Trophoblast cell (in vitro differentiated cells and primary cell): ENCODE results near the gene GNPDA1.

Experiments used
- DNase-seq, 2 donors: peaks; one replicate each; pipeline ENCODE4 v3.0.0-alpha.2; 2016
- H2AFZ ChIP-seq: 2 replicates; pipeline ENCODE4 v1.6.1; 2013; ENCODE audit warnings: low read length, moderate library complexity, mild to moderate bottlenecking; ENCODE audit not compliant: insufficient read depth, poor library complexity
- H2AK5ac ChIP-seq: 2 replicates; pipeline ENCODE4 v1.6.1; 2013; ENCODE audit warnings: mild to moderate bottlenecking, low read length
- H2BK120ac ChIP-seq: 2 replicates; pipeline ENCODE4 v1.6.1; 2013; ENCODE audit warnings: low read length, mild to moderate bottlenecking, moderate library complexity; ENCODE audit not compliant: insufficient read depth, poor library complexity
- H2BK12ac ChIP-seq: 2 replicates; pipeline ENCODE4 v1.6.1; 2013; ENCODE audit warnings: mild to moderate bottlenecking, low read length, moderate library complexity
- H2BK5ac ChIP-seq: 2 replicates; pipeline ENCODE4 v1.6.1; 2013; ENCODE audit warnings: low read length, low read depth, moderate library complexity, mild to moderate bottlenecking; ENCODE audit not compliant: poor library complexity
- H3K14ac ChIP-seq: 2 replicates; pipeline ENCODE4 v1.6.1; 2013; ENCODE audit warnings: mild to moderate bottlenecking, low read length
- H3K18ac ChIP-seq: 2 replicates; pipeline ENCODE4 v1.6.1; 2013; ENCODE audit warnings: mild to moderate bottlenecking, low read length
- H3K23ac ChIP-seq: 2 replicates; pipeline ENCODE4 v1.6.1; 2013; ENCODE audit warnings: low read length
- H3K27ac ChIP-seq: 2 replicates; pipeline ENCODE4 v1.5.1; 2013; ENCODE audit warnings: low read depth, mild to moderate bottlenecking, inconsistent platforms, low read length, moderate library complexity
- H3K27me3 ChIP-seq: 2 replicates; pipeline ENCODE4 v1.6.1; 2013; ENCODE audit warnings: inconsistent platforms, mild to moderate bottlenecking, low read length, moderate library complexity; ENCODE audit not compliant: insufficient read depth
- H3K36me3 ChIP-seq, 2 experiments: 1 replicate in 1 of 2; 2 replicates in 1 of 2; pipeline ENCODE4 v1.6.1; 2013; ENCODE audit warnings: low read length in 2 of 2, mild to moderate bottlenecking in 2 of 2, moderate library complexity in 1 of 2; ENCODE audit not compliant: insufficient read depth in 2 of 2, control insufficient read depth in 1 of 2
- H3K4ac ChIP-seq: 2 replicates; pipeline ENCODE4 v1.6.1; 2013; ENCODE audit warnings: low read depth, mild to moderate bottlenecking, low read length, moderate library complexity
- H3K4me1 ChIP-seq, 2 experiments: 1 replicate in 1 of 2; 2 replicates in 1 of 2; pipeline ENCODE4 v1.6.1; 2013; ENCODE audit warnings: low read length in 2 of 2, mild to moderate bottlenecking in 2 of 2, moderate library complexity in 1 of 2; ENCODE audit not compliant: insufficient read depth in 2 of 2, control insufficient read depth in 1 of 2
- H3K4me2 ChIP-seq: 2 replicates; pipeline ENCODE4 v1.6.1; 2013; ENCODE audit warnings: inconsistent platforms, mild to moderate bottlenecking, low read length, moderate library complexity
- H3K4me3 ChIP-seq: 2 replicates; pipeline ENCODE4 v1.5.1; 2013; ENCODE audit warnings: mild to moderate bottlenecking, low read depth, low read length, inconsistent platforms
- H3K79me1 ChIP-seq: one replicate; pipeline ENCODE4 v1.6.1; 2013; ENCODE audit warnings: low read length
- H3K79me2 ChIP-seq: 2 replicates; pipeline ENCODE4 v1.6.1; 2013; ENCODE audit warnings: low read length, mild to moderate bottlenecking; ENCODE audit not compliant: control insufficient read depth, insufficient read depth, poor library complexity
- H3K9ac ChIP-seq: 2 replicates; pipeline ENCODE4 v1.6.1; 2013; ENCODE audit warnings: mild to moderate bottlenecking, low read length
- H3K9me3 ChIP-seq: 2 replicates; pipeline ENCODE4 v1.6.1; 2013; ENCODE audit warnings: low read depth, mild to moderate bottlenecking, control low read depth, inconsistent platforms, low read length; ENCODE audit not compliant: insufficient read depth
- H4K12ac ChIP-seq: 2 replicates; pipeline ENCODE4 v1.6.1; 2013; ENCODE audit warnings: low read depth, mild to moderate bottlenecking, low read length, moderate library complexity
- H4K8ac ChIP-seq: 2 replicates; pipeline ENCODE4 v1.6.1; 2013; ENCODE audit warnings: low read depth, mild to moderate bottlenecking, low read length, moderate library complexity
- H4K91ac ChIP-seq: one replicate; pipeline ENCODE4 v1.6.1; 2013; ENCODE audit warnings: low read depth, mild to moderate bottlenecking, low read length, moderate library complexity
- WGBS: extraction: QIAGEN DNeasy Blood & Tissue Kit; methylation state at CpG from one replicate; pipeline ENCODE4 v1.1.7; 2013; ENCODE audit warnings: missing lambda C conversion rate; ENCODE audit not compliant: insufficient read length, insufficient coverage; ENCODE audit errors: extremely low coverage; 5-methylcytosine and 5-hydroxymethylcytosine counted together

The GNPDA1 gene

GRCh38 chr5:141966963-141967333 lies 45.9 kb downstream of the GNPDA1 start:
- H3K18ac ChIP-seq: no peak overlapping the region
- no peak overlapping the region for H3K4ac ChIP-seq
- H4K8ac ChIP-seq: no peak overlapping the region
- no peak overlapping the region for H3K23ac ChIP-seq
- DNase-seq: no peak
- no peak overlapping the region for H3K14ac ChIP-seq
- H3K4me2 ChIP-seq: no peak overlapping the region
- peaks cover 4% of the 10 kb centered on the region for H3K79me2 ChIP-seq
- H3K4me3 ChIP-seq: no peak overlapping the region
- no peak overlapping the region for H4K12ac ChIP-seq
- no peak overlapping the region for H2AFZ ChIP-seq
- no peak overlapping the region for H4K91ac ChIP-seq
- no peak overlapping the region for H2BK5ac ChIP-seq
- peaks cover 6% of the 10 kb centered on the region for H3K79me1 ChIP-seq
- H3K36me3 ChIP-seq: peaks cover 3% of the 10 kb centered on the region in 2 experiments
- H2BK120ac ChIP-seq: no peak overlapping the region
- no peak overlapping the region for H3K27ac ChIP-seq
- no peak overlapping the region for H3K9ac ChIP-seq
- no peak overlapping the region for H2AK5ac ChIP-seq
- no peaks in the 10 kb centered on the region for H3K4me1 ChIP-seq
- no peaks in the 10 kb centered on the region for H3K9me3 ChIP-seq
- WGBS: no CpG with 5 or more reads among the region's 2 CpGs
- H3K27me3 ChIP-seq: no peaks in the 10 kb centered on the region
- no peak overlapping the region for H2BK12ac ChIP-seq

- WGBS: no CpG with 5 or more reads among the region's 4 CpGs
- no peak for DNase-seq
These were observed 46.4 kb downstream of the GNPDA1 start for GRCh38 chr5:141966275-141966962.

GRCh38 chr5:141965071-141965470 lies 47.8 kb downstream of the GNPDA1 start:
- H3K23ac ChIP-seq: no peak overlapping the region
- no peak overlapping the region for H2AFZ ChIP-seq
- H4K12ac ChIP-seq: no peak overlapping the region
- H3K9me3 ChIP-seq: no peaks in the 10 kb centered on the region
- no peak overlapping the region for H3K9ac ChIP-seq
- DNase-seq: no peak
- WGBS: no CpG with 5 or more reads among the region's 7 CpGs
- H2BK120ac ChIP-seq: no peak overlapping the region
- H2BK12ac ChIP-seq: no peak overlapping the region
- no peak overlapping the region for H3K18ac ChIP-seq
- no peak overlapping the region for H3K27ac ChIP-seq
- no peak overlapping the region for H3K4me3 ChIP-seq
- no peak overlapping the region for H4K91ac ChIP-seq
- H4K8ac ChIP-seq: no peak overlapping the region
- no peak overlapping the region for H2AK5ac ChIP-seq
- H3K27me3 ChIP-seq: no peaks in the 10 kb centered on the region
- H3K4me2 ChIP-seq: no peak overlapping the region
- H2BK5ac ChIP-seq: no peak overlapping the region
- no peak overlapping the region for H3K14ac ChIP-seq
- no peaks in the 10 kb centered on the region for H3K4me1 ChIP-seq
- H3K36me3 ChIP-seq: no peaks in the 10 kb centered on the region
- no peak overlapping the region for H3K4ac ChIP-seq
- H3K79me1 ChIP-seq: peaks cover 6% of the 10 kb centered on the region
- H3K79me2 ChIP-seq: peaks cover 4% of the 10 kb centered on the region

More at GRCh38 chr5:141966275-141966962, 46.4 kb downstream of the GNPDA1 start:
- no peak overlapping the region for H2BK12ac ChIP-seq
- H3K18ac ChIP-seq: no peak overlapping the region
- H3K4me3 ChIP-seq: no peak overlapping the region
- H2BK5ac ChIP-seq: no peak overlapping the region
- H2AK5ac ChIP-seq: no peak overlapping the region
- peaks cover 0 to 3% of the 10 kb centered on the region in 2 experiments for H3K36me3 ChIP-seq
- no peak overlapping the region for H4K91ac ChIP-seq
- H3K14ac ChIP-seq: no peak overlapping the region
- H3K79me2 ChIP-seq: peaks cover 4% of the 10 kb centered on the region
- no peak overlapping the region for H3K4ac ChIP-seq
- no peak overlapping the region for H3K27ac ChIP-seq
- no peaks in the 10 kb centered on the region for H3K4me1 ChIP-seq
- H4K8ac ChIP-seq: no peak overlapping the region
- no peak overlapping the region for H3K23ac ChIP-seq
- no peak overlapping the region for H2AFZ ChIP-seq
- H3K79me1 ChIP-seq: peaks cover 6% of the 10 kb centered on the region
- no peak overlapping the region for H2BK120ac ChIP-seq
- H3K27me3 ChIP-seq: no peaks in the 10 kb centered on the region
- no peak overlapping the region for H3K4me2 ChIP-seq
- H3K9ac ChIP-seq: no peak overlapping the region
- no peak overlapping the region for H4K12ac ChIP-seq
- H3K9me3 ChIP-seq: no peaks in the 10 kb centered on the region

- no peak overlapping the region for H4K12ac ChIP-seq
- no peak overlapping the region for H2BK12ac ChIP-seq
- no peak overlapping the region for H3K23ac ChIP-seq
- no peak overlapping the region for H2AK5ac ChIP-seq
- no peak overlapping the region for H2AFZ ChIP-seq
- H3K4me3 ChIP-seq: no peak overlapping the region
- H3K79me2 ChIP-seq: no peaks in the 10 kb centered on the region
- H3K9me3 ChIP-seq: no peaks in the 10 kb centered on the region
- H3K79me1 ChIP-seq: no peaks in the 10 kb centered on the region
- H3K9ac ChIP-seq: no peak overlapping the region
- H4K8ac ChIP-seq: no peak overlapping the region
- no peak for DNase-seq
- no peak overlapping the region for H3K4me2 ChIP-seq
- H3K14ac ChIP-seq: no peak overlapping the region
- no peak overlapping the region for H3K27ac ChIP-seq
- no peaks in the 10 kb centered on the region for H3K36me3 ChIP-seq
- no peak overlapping the region for H2BK5ac ChIP-seq
- no peak overlapping the region for H4K91ac ChIP-seq
- H3K27me3 ChIP-seq: no peaks in the 10 kb centered on the region
- H3K18ac ChIP-seq: no peak overlapping the region
- H3K4ac ChIP-seq: no peak overlapping the region
- no CpG with 5 or more reads among the region's 3 CpGs for WGBS
- H3K4me1 ChIP-seq: no peaks in the 10 kb centered on the region
- H2BK120ac ChIP-seq: no peak overlapping the region
These were observed 49.1 kb downstream of the GNPDA1 start for GRCh38 chr5:141963701-141964100.
